GM18909 (cell line): ENCODE results near the gene SOBP.
"Not testable (repeated sequence)": the region's sequence is repeated elsewhere in the genome, so short reads cannot be mapped to it uniquely, and the experiment has no call there.

Experiments used
- ATAC-seq: cut with Tn5 transposase; IDR thresholded peaks from one replicate; pipeline ENCODE4 v1.9.1; 2021; ENCODE audit warnings: mild to moderate bottlenecking; ENCODE audit not compliant: unreplicated experiment, poor library complexity

The SOBP gene

DNA sequence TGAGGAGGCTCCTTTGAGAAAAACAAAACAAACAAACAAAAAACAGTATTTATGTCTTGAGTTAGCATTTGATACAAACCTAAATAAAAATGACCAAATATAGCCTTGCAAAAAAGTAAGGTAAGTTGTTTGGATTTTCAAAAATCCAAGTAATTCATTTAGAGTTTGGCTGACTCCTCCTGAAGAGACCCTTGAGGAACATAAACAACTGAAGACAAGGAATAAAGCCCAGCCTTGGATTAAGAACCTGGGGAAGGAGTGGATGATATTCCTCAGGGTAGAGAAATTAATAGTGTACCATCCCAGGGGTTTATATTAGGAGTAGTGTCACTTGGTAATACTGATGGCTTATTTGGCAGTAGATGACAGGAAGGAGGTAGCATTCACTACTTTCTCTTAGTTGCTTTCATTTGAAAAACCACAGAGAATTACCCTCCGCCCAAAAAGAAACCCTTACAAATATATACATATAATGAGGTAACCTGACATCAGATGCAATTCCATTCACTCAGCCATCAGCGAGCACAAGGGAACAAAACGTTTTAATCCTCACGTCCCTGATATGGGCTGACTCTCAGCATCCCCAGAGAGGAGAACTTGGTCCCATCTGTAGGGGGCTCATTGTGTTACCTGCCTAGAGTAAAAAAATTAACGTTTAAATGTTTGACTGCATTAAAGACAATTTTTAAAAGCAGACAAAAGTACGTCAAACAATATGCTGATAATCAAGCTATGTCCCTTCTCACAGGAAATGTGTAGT is 57.0 kb downstream of the SOBP start:
- ATAC-seq, result no peak

GRCh38 chr6:107547451-107547840 is 57.5 kb downstream of the SOBP start:
- ATAC-seq, result no peak

GRCh38 chr6:107550241-107550840 is 60.4 kb downstream of the SOBP start:
- no peak for ATAC-seq

GRCh38 chr6:107550906-107551305 is 61.0 kb downstream of the SOBP start:
- ATAC-seq, result no peak

- not testable (repeated sequence) for ATAC-seq
Measured at GRCh38 chr6:107553121-107553520, 63.2 kb downstream of the SOBP start.

DNA sequence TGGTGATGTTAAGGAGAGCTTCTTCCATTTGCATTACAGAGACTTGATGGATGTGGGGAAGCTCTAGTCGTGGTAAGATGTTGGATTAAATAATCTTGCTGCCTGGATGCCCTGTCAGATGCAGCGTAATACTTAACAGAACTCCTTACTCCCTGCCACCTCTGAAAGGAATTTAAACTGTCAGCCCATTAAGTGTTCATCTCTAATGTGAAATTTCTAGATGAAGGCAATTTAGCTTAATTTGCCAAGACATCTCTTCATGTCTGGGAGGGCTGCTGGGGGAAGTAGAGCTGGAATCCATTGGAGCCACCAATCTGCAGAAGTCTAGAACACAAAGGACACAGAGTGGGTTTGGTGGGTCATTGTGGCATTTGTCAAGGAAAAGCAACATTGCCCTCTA is 64.4 kb downstream of the SOBP start:
- ATAC-seq, result no peak

GRCh38 chr6:107554918-107555317 is 65.0 kb downstream of the SOBP start:
- ATAC-seq, result no peak

GRCh38 chr6:107555449-107555848 is 65.5 kb downstream of the SOBP start:
- ATAC-seq, result no peak

- no peak for ATAC-seq
Measured at GRCh38 chr6:107556082-107556481, 66.2 kb downstream of the SOBP start.

GRCh38 chr6:107557698-107558097 is 67.8 kb downstream of the SOBP start:
- no peak for ATAC-seq

- ATAC-seq, result no peak
Measured at GRCh38 chr6:107560657-107561056, 70.7 kb downstream of the SOBP start.

DNA sequence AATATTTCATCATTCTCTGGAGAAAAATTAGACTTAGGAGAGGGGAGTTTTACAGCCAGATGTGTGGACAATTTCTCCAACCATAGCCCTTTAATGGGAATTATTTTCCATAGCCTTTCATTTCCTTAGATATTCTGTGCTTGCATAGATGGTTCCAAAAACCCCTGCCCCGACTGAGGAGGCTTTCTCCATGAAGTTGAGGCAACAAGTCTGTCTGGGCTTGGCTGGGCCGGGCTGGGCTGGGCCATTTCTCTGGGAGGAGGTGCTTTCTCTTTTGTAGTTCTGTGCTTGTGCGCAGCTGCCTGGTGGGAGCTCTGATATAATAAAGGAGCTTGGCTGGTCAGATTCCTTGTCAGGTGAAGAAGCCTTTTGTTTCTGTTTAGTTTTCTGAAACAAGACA is 71.4 kb downstream of the SOBP start:
- ATAC-seq, result no peak

DNA sequence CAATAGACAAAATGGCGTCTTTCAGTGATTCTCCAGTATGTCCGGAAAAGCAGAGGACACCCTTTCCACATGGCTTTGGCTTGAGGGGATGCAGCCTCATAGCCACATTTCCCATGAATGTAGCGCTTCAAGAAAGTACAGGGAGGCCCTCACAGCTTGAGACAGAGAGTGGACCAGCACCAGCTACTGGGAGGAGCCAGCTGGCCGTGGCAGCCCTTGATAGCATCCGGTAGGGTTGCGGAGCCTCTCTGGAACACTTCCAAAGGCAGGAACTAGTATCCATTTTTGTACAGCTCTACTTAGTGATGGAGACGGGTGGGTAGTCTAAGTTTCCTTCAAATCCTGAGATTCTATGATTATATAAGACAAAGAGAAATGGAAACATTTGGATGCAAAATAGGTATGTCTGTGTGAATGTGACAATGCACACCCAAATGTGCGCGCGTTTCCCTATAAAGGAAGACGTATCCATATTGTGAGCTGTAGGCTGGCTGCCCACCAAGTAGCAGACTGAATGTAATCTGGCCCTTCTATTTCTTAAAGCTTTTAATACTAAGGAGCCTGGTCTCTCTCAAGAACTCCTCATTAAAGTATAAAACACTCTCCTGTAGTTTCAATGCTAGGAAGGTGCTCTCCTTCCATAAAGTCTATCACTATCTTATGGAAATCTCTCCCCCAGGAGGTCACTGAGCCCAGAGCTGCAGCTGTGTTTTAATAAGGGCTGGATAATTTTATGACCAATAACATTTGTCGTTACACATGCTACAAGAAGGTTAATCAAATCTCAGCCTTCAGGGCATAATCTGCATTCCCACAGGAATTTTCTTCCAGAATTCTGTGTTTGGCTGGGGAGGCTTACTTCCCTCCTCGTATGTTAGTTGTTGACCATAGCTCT is 74.0 kb downstream of the SOBP start:
- no peak for ATAC-seq

GRCh38 chr6:107564589-107564951 is 74.7 kb downstream of the SOBP start:
- ATAC-seq, result no peak

DNA sequence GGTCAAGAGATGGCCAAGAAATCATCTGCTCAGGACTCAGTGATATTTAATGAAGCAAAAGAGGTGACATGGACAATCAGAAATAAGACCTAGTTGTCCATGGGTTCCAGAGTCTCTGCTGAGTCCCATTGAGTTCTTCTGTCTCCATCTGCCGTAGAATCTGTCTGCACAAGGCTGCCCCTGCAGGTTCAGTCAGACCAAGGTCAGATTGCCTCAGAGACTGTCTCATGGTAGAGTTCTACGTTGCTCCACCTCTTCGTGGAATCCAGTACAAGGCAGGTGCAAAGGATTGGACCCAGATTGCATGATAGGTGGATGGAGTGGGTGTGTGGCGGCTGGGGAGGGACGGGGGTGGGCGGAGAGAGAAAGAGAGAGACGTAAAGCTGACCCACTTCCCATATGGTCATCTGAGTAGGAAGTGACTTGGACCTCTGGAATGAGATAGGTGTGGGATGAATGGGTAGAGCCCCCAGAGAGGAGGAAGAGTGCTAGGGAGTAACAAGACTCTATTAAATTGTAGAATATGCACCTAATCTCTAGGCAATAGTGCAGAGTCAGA is 75.3 kb downstream of the SOBP start:
- no peak for ATAC-seq

DNA sequence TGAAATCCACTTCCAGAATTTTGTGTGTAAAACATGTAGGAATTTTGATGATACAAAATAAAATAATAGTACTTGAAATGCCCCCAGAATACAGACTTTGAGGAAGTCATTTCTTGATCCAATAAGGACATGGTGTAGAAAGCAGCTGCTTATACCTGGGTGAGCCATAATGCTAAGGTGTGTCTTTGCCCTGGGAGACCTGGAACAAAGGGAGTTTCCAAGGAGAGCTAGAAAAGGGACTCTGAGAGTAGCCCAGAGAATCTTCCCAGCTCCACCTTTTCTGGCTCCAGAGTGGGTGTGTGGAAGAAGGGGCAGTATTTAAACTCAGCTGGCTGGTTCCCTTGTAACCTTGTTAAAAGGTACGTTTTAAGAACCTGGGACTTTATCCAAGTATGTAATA is 77.7 kb downstream of the SOBP start:
- ATAC-seq, result no peak

GRCh38 chr6:107569473-107569872 is 79.6 kb downstream of the SOBP start:
- no peak for ATAC-seq

- no peak for ATAC-seq
Measured at GRCh38 chr6:107571354-107571753, 81.4 kb downstream of the SOBP start.

DNA sequence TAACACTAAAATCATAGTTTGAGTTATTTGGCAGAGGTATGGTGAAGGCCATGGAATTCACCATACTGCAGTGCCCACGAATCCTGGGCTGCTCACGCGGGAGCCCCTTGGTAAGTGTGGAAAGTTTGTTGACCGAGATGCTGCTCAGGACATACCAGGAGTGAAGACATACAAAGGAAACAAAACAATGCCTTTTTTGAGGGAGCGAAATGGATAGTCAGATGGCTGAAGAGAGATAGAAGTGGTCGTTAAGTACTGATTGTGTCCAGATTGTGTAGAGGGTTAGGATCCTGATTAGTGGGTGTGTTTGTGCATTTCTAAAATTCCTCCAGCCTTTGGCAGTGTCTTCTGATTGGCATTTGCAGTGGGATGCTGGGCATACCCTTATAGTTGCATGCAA is 83.0 kb downstream of the SOBP start:
- no peak for ATAC-seq

GRCh38 chr6:107574856-107575255 is 84.9 kb downstream of the SOBP start:
- ATAC-seq, result no peak

- ATAC-seq, result no peak
Measured at GRCh38 chr6:107576852-107577251, 86.9 kb downstream of the SOBP start.
